Occipital lobe (tissue), 2 donors: ENCODE measurements around the gene ST6GALNAC3. TPM values are rescaled to one million over a fixed set of nuclear protein-coding genes. Genes with fewer than 3 reads are reported as not detected.
A peak's percentile ranks its signal among the peaks of the same experiment; 100 is the strongest.

ENCODE experiments used
- DNase-seq: peaks from one replicate; lab custom pipeline; 2025; lab: John Stamatoyannopoulos, UW
- total RNA-seq: library from RNA; depleted of rRNA; stranded (reverse); fragments of >200 nt; gene quantifications from one replicate; pipeline ENCODE4 v1.2.3, GENCODE V29; 2014

Gene ST6GALNAC3
- total RNA-seq, 1 donor from 2014 or later = 16.5 TPM

DNA sequence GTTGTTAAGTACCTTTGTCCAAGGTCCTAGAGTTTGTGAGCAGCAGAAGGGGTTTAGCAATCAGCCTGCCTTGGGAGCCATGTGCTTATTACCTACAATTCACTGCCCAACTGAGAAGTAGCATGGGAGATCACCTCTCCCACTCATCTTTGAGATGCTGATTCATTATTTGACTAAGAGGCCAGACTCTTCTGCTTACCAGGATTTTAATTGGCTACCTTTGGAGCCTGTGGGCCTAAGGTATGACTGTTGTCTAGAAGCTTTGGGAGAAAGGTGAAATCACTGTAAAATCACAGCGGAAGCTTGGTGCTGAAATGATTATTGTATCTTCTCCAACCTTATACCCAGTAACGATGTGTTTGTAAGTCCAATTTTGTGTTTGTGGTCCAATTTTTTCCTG, 213.4 kb downstream of the ST6GALNAC3 start:
- no peak for DNase-seq

DNA sequence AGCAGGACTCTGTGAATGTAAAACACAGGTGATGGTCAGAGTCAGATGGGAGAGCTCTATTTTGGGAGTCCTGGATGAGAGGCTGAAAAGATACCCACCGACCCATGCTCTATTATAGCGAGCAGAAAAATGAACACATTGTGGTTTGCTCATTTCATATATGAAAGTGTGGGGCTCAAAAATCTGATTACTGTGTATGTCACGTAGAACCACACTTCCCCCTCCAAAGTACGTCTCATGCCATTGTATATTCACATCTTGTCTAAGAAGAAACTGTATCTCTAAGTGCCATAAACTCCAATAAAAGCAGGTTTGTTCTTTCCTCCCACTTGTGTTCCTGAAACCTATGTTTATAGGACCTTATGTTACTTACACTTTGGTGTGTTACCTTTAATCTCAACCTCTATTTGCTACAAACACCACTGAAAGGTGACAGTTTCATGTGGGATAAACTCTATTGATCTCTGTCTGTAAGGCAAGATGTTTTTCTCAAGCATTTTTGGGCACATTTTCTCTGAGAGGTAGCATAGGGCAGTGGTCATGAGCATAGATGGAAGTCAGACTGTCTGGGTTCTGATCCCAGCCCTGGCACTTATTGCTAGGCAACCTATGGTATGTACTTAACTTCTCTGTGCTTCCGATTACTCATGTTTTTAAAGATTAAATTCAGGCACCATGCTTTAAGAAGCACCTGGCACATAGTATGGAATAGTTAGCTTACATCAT, 214.4 kb downstream of the ST6GALNAC3 start:
- no peak for DNase-seq

GRCh38 chr1:76289692-76290091, 215.1 kb downstream of the ST6GALNAC3 start:
- no peak for DNase-seq

DNA sequence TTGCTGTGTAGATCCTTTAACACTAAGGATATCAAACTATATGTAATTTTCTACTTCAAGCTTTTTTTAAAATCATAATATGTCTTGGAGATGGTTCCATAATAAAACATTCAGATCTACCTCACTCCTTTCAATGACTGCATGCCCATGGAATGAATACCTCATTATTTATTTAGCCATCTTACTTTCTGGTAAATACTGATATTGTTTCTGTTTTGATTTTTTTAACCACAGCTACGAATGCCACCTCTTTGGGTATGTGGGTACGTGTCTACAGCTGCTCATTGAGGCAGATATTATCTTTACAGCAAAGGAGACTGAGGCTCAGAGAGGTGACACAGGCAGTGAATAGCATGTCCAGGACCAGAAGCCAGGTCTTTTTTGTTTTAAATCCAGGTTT, 215.7 kb downstream of the ST6GALNAC3 start:
- DNase-seq = no peak

DNA sequence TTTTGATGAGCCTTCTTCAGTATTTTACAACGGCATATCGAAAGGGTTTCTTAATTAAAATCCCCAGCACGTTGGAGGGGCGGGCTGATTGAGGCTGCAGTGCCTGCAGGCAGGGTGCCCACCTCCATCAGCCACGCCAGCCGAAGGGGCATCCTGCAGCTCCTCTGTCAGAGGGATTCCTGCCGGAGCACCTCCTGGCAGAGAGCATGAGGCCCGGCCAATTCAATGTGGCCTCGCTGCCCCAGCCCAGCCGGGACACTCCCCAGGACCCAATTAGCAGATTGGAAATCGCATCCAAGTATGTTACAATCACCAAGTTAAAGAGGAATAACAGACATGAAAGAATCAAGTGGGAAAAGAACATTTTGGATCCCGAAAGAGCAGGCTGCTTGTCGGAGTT, 216.6 kb downstream of the ST6GALNAC3 start:
- DNase-seq = no peak

DNA sequence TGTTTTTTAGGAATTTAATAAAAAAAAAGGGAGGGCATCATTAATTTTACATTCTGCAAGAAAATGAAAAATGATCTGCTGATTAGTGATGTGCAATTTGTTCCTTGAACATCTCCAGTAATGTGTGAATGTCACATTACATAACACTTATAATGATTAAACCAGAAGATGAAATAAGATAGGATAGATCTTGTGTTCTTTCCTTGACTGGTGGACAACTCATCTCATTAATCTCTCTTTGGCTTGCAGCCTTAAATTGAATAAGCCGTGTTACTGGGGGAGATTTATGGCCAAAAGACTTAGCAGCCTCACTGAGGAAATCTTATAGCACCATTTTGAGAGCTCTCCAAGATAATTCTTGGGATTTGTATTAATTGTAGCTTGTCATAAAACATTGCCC, 217.2 kb downstream of the ST6GALNAC3 start:
- no peak for DNase-seq

DNA sequence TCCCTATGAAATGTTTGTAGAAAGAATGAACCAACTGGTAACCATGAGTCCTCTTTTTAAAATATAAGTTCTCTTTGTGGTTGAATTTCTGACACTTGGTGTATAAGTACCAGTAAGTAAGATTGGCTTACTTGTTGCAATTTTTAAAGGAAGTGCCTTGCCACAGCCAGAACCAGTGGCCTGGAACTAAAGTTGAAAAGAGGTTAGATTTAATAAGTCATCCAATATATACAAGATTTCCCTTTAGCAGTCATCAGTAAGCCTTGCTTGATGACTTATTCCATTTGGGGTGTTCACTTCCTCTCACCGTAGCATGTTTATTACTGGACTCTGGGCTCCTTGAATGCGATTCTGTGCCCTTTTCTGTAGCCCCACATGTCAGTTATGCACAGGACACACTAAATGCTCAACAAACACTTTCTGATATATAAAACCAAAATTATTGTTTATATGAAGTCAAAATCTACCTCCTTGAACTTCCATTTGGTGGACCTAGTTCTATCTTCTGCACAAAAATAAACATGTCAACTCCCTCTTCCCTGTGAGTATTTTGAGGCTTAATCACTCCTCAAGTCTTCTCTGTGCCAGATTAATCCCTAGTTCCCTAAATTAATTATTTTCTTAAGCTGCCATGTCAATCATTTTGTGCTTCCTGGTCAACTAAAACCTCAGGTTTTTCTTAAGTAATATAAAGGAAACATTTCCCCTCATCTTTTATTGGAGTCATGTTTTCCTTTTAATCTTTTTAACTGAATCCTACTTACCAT, 218.1 kb downstream of the ST6GALNAC3 start:
- no peak for DNase-seq

GRCh38 chr1:76293831-76294230, 219.3 kb downstream of the ST6GALNAC3 start:
- DNase-seq = no peak

- no peak for DNase-seq
Observed at GRCh38 chr1:76294482-76295194, 220.1 kb downstream of the ST6GALNAC3 start.

GRCh38 chr1:76298399-76298798, 223.9 kb downstream of the ST6GALNAC3 start:
- no peak for DNase-seq

- DNase-seq = no peak
Observed at GRCh38 chr1:76299036-76299435, 224.5 kb downstream of the ST6GALNAC3 start.

DNA sequence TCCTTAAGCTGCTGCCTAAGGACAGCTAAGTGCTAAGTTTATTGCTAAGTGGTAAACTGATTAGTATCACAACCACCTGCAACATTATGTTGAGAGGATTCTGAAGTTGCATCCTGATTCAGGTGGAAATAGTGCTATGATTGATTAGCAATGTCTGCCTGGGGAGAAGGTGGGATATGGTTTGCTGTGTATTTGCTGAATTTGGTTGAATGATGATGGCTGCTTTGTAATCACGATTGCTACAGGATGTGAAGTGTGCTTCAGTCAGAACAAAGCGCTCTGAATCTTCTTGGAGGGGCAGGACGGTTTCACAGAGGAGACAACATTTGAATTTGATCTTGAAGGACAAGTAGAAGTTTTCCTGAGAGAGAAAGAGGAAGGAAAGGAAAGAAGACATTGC, 226.0 kb downstream of the ST6GALNAC3 start:
- no peak for DNase-seq

- DNase-seq = no peak
Observed at GRCh38 chr1:76302711-76303339, 228.3 kb downstream of the ST6GALNAC3 start.

- no peak for DNase-seq
Observed at GRCh38 chr1:76303340-76303717, 228.8 kb downstream of the ST6GALNAC3 start.

- no peak for DNase-seq
Observed at GRCh38 chr1:76313304-76313703, 238.8 kb downstream of the ST6GALNAC3 start.

GRCh38 chr1:76314730-76315129, 240.2 kb downstream of the ST6GALNAC3 start:
- DNase-seq = no peak

- no peak for DNase-seq
Observed at GRCh38 chr1:76317299-76317900, 242.9 kb downstream of the ST6GALNAC3 start.

- peak; percentile 4 for DNase-seq
Observed at GRCh38 chr1:76330991-76331603, 256.6 kb downstream of the ST6GALNAC3 start.

- no peak for DNase-seq
Observed at GRCh38 chr1:76335882-76336281, 261.3 kb downstream of the ST6GALNAC3 start.

GRCh38 chr1:76336931-76337371, 262.4 kb downstream of the ST6GALNAC3 start:
- DNase-seq = peak; percentile 16
